ENCODE measurements around the gene JMJD4.

The JMJD4 gene

GRCh38 chr1:227778401-227778947 is 43.4 kb upstream of the JMJD4 start:
- FAIRE-seq (no peak), DNase-seq (ENCODE audit: insufficient read length, low spot score) (no peak)
- TF ChIP-seq CTCF (IDR thresholded peaks at IDR 0.05; ENCODE audit: insufficient read depth, missing control alignments): no peak

DNA sequence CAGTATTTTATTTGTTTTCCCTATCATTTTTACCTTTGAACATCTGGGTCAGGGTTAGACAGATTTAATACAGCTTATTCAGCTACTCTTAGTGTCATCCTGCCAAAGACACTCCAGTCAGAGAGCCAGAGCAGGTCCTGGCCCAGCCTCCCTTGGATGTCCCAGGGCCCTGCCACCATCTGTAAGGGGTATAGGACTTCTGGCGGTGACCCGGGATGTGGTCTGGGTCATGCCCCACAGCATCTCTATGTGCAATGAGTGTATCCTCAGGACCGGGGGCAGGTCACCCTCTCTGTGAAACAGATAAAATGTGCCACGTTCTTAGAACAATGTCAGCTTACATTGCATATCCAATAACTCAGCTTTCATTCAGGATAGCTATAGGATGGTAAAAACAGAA is 42.5 kb upstream of the JMJD4 start:
- DNase-seq (ENCODE audit: insufficient read length, low spot score): no peak
- FAIRE-seq: no peak
- no peak for TF ChIP-seq CTCF (IDR thresholded peaks at IDR 0.05; ENCODE audit: insufficient read depth, missing control alignments)

DNA sequence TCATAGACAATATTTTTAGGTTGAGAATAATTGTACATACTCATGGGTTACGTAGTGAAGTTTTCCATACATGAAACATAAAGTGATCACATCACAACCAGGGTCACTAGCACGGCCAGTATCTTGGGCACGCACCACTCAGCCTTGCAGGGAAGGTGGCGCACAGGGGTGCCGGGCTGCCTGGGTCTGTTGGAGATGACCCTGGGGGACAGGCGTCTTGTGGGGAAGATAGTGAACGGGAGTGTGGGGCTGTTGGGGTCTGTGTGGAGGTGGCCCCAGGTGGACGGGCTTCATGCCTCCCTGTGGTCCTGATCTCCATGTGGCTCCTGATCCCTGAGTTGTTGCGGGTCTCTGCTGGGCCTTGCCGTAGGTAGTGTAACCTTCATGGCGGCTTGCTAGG is 42.1 kb upstream of the JMJD4 start:
- no peak for TF ChIP-seq CTCF (IDR thresholded peaks at IDR 0.05; ENCODE audit: insufficient read depth, missing control alignments)
- DNase-seq (ENCODE audit: insufficient read length, low spot score) (no peak), FAIRE-seq (no peak)

DNA sequence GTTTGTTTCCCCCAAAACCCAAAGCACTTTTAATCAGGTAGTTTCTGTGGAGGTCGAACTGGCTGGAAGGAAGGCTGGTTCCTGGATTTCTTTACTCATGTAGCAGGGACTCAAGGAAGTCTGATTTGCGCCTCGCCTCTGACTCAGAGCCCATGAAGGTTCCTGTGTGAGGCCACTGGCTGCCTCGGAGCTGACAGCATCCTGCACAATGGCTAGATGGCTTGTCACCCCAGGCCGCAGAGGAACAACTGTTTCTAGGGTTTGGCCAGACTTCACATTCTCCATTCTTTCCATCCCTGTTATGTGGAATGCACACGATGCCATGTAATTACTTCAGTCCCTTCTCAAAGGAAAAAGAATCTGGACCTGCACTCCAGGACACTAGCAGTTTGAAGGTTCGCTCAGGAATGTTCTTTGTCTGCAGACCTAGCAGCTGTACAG is 41.2 kb upstream of the JMJD4 start:
- no peak for TF ChIP-seq CTCF (IDR thresholded peaks at IDR 0.05; ENCODE audit: insufficient read depth, missing control alignments)
- DNase-seq (ENCODE audit: insufficient read length, low spot score) (no peak), FAIRE-seq (no peak)

DNA sequence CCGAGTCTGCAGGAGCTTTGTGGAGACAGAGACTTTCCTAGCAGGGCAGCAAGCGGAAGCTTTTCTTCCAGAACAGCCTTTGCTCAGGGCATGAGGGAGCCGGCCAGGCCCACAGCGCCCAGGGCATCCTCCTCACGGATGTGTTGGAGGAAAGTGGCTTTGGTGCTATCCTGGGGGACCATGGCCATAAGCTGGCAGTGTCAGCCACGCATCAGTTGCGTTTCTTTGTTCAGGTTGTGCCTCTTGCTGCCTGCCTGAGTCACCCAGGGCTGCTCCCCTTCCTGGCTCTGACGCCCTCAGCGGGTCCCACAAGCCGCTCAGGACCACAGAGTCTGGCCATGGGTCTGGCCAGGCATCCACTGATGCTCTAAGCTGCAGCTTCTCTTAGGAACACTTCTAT is 40.7 kb upstream of the JMJD4 start:
- TF ChIP-seq CTCF (IDR thresholded peaks at IDR 0.05; ENCODE audit: insufficient read depth, missing control alignments): no peak
- FAIRE-seq (no peak), DNase-seq (ENCODE audit: insufficient read length, low spot score) (no peak)

GRCh38 chr1:227774821-227775661 is 39.9 kb upstream of the JMJD4 start:
- no peak for TF ChIP-seq CTCF (IDR thresholded peaks at IDR 0.05; ENCODE audit: insufficient read depth, missing control alignments)
- no peak for DNase-seq (ENCODE audit: insufficient read length, low spot score)
- no peak for FAIRE-seq

Data from D721Med (cell line).